Measurements from ENCODE around the gene USP14. TPM values are rescaled to one million over a fixed set of nuclear protein-coding genes. Genes with fewer than 3 reads are reported as not detected.

USP14 gene
- total and polyA plus RNA-seq, 2 experiments from 2014 or later = 82.4 to 83.5 TPM

DNA sequence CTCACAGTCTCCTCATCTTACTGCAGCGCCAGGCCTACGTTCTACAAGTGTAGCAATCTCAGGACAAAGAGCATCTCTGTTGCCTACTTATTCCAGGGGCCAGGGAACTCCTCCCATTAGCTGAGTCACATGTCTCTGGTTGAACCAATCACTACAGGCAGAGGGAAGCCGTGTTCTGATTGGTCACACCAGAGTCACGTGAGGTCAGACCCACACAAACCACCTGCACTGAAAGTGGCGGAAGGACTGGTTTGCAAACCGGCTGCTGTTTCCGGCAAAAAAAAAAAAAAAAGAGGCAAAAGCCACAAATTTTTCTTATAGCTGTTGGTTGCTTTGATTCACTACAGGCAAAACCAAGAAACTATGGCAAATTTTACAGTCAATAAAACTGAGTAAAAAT lies 21.9 kb upstream of the USP14 start:
- peak; percentile 52 for DNase-seq (ENCODE audit: low spot score)
- H3K27me3 ChIP-seq (ENCODE audit: insufficient read depth) = no peaks in the 10 kb centered on the region
- H3F3A ChIP-seq (replicated peaks; ENCODE audit: low read depth) = no peaks in the 10 kb centered on the region
- TF ChIP-seq CREB1 (CRISPR knock-in tag; IDR thresholded peaks at IDR 0.05; ENCODE audit: low read depth) (no peak), ZNF114 (CRISPR knock-in tag; IDR thresholded peaks at IDR 0.05) (no peak), STAT1 (IDR thresholded peaks at IDR 0.05; ENCODE audit: unreplicated experiment) (no peak)
- TF ChIP-seq, protein P1, sequence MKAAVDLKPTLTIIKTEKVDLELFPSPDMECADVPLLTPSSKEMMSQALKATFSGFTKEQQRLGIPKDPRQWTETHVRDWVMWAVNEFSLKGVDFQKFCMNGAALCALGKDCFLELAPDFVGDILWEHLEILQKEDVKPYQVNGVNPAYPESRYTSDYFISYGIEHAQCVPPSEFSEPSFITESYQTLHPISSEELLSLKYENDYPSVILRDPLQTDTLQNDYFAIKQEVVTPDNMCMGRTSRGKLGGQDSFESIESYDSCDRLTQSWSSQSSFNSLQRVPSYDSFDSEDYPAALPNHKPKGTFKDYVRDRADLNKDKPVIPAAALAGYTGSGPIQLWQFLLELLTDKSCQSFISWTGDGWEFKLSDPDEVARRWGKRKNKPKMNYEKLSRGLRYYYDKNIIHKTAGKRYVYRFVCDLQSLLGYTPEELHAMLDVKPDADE (IDR thresholded peaks at IDR 0.05) = no peak
- TF ChIP-seq, protein P2, sequence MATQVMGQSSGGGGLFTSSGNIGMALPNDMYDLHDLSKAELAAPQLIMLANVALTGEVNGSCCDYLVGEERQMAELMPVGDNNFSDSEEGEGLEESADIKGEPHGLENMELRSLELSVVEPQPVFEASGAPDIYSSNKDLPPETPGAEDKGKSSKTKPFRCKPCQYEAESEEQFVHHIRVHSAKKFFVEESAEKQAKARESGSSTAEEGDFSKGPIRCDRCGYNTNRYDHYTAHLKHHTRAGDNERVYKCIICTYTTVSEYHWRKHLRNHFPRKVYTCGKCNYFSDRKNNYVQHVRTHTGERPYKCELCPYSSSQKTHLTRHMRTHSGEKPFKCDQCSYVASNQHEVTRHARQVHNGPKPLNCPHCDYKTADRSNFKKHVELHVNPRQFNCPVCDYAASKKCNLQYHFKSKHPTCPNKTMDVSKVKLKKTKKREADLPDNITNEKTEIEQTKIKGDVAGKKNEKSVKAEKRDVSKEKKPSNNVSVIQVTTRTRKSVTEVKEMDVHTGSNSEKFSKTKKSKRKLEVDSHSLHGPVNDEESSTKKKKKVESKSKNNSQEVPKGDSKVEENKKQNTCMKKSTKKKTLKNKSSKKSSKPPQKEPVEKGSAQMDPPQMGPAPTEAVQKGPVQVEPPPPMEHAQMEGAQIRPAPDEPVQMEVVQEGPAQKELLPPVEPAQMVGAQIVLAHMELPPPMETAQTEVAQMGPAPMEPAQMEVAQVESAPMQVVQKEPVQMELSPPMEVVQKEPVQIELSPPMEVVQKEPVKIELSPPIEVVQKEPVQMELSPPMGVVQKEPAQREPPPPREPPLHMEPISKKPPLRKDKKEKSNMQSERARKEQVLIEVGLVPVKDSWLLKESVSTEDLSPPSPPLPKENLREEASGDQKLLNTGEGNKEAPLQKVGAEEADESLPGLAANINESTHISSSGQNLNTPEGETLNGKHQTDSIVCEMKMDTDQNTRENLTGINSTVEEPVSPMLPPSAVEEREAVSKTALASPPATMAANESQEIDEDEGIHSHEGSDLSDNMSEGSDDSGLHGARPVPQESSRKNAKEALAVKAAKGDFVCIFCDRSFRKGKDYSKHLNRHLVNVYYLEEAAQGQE (IDR thresholded peaks at IDR 0.05; ENCODE audit: unreplicated experiment) = no peak
- Mint-ChIP-seq H3K4me3 (no peak overlapping the region), H3K4me1 (no peaks in the 10 kb centered on the region; the same call in 2 of the 3 replicates), H3K27me3 (ENCODE audit: insufficient read depth, low read depth, poor library complexity) (peaks cover 3% of the 10 kb centered on the region), H3K9me3 (peaks cover 33% of the 10 kb centered on the region), H3K36me3 (ENCODE audit: low read depth) (peaks cover 6% of the 10 kb centered on the region), H3K27ac (no peak overlapping the region)
- H3K4me2 ChIP-seq = no peak overlapping the region
- H3K4me3 ChIP-seq = no peak overlapping the region
- H3K27ac ChIP-seq (ENCODE audit: low read depth) = no peak overlapping the region
- no peaks in the 10 kb centered on the region for H3K36me3 ChIP-seq (ENCODE audit: insufficient read depth)
- peak; percentile 32; the same call in 2 of the 3 replicates for ATAC-seq
- no peaks in the 10 kb centered on the region for H3K79me2 ChIP-seq (replicated peaks; ENCODE audit: insufficient read depth)
- no peaks in the 10 kb centered on the region for H3K9me2 ChIP-seq (ENCODE audit: insufficient read depth)
- H3K4me1 ChIP-seq (ENCODE audit: insufficient read depth) = no peaks in the 10 kb centered on the region
- H2AFZ ChIP-seq = no peak overlapping the region
- H4K20me1 ChIP-seq (replicated peaks; ENCODE audit: insufficient read depth) = no peaks in the 10 kb centered on the region

DNA sequence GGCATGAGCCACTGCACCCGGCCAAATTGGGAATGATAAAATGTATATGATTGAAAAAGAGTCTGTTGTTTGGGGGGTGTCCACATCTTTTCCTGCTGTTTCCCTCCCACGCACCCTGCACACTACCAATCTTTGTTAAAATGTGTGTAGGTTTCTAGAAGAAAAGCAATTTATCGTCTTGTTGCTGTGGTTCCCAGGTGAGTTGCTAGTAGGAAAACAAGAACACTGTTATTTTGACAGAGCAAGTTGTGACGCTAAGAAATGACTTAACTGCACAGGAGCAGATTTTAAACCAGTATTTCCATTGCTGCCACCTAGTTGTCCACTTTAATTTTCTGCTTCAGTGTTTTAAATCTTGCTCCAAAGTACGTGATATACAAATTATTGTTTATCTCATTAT lies 21.0 kb upstream of the USP14 start:
- H3K36me3 Mint-ChIP-seq (ENCODE audit: low read depth) = peaks cover 6% of the 10 kb centered on the region
- H3K36me3 ChIP-seq (ENCODE audit: insufficient read depth) = no peaks in the 10 kb centered on the region
- H3K4me3 Mint-ChIP-seq = no peak overlapping the region
- no peak overlapping the region for H3K4me2 ChIP-seq
- ATAC-seq = no peak
- H3K4me3 ChIP-seq = no peak overlapping the region
- H3K9me2 ChIP-seq (ENCODE audit: insufficient read depth) = no peaks in the 10 kb centered on the region
- no peaks in the 10 kb centered on the region for H4K20me1 ChIP-seq (replicated peaks; ENCODE audit: insufficient read depth)
- peaks cover 7% of the 10 kb centered on the region for H3K27me3 Mint-ChIP-seq (ENCODE audit: insufficient read depth, low read depth, poor library complexity)
- H3K9me3 Mint-ChIP-seq = peaks cover 29% of the 10 kb centered on the region
- DNase-seq (ENCODE audit: low spot score) = no peak
- no peak overlapping the region for H3K27ac ChIP-seq (ENCODE audit: low read depth)
- H3K79me2 ChIP-seq (replicated peaks; ENCODE audit: insufficient read depth) = no peaks in the 10 kb centered on the region
- no peaks in the 10 kb centered on the region for H3F3A ChIP-seq (replicated peaks; ENCODE audit: low read depth)
- no peaks in the 10 kb centered on the region; the same call in 2 of the 3 replicates for H3K4me1 Mint-ChIP-seq
- no peaks in the 10 kb centered on the region for H3K4me1 ChIP-seq (ENCODE audit: insufficient read depth)
- H3K27me3 ChIP-seq (ENCODE audit: insufficient read depth) = no peaks in the 10 kb centered on the region
- H2AFZ ChIP-seq = no peak overlapping the region
- no peak overlapping the region for H3K27ac Mint-ChIP-seq
- no peak for TF ChIP-seq JUNB (IDR thresholded peaks at IDR 0.05; ENCODE audit: unreplicated experiment)
- no peak for TF ChIP-seq EZH2phosphoT487 (IDR thresholded peaks at IDR 0.05; ENCODE audit: unreplicated experiment)
- TF ChIP-seq, protein P2 (IDR thresholded peaks at IDR 0.05; ENCODE audit: unreplicated experiment) = no peak
- TF ChIP-seq STAT1 (IDR thresholded peaks at IDR 0.05; ENCODE audit: unreplicated experiment) = no peak
- TF ChIP-seq, protein P1 (IDR thresholded peaks at IDR 0.05) = no peak
- TF ChIP-seq CREB1 (CRISPR knock-in tag; IDR thresholded peaks at IDR 0.05; ENCODE audit: low read depth) = no peak
- TF ChIP-seq, protein P3, sequence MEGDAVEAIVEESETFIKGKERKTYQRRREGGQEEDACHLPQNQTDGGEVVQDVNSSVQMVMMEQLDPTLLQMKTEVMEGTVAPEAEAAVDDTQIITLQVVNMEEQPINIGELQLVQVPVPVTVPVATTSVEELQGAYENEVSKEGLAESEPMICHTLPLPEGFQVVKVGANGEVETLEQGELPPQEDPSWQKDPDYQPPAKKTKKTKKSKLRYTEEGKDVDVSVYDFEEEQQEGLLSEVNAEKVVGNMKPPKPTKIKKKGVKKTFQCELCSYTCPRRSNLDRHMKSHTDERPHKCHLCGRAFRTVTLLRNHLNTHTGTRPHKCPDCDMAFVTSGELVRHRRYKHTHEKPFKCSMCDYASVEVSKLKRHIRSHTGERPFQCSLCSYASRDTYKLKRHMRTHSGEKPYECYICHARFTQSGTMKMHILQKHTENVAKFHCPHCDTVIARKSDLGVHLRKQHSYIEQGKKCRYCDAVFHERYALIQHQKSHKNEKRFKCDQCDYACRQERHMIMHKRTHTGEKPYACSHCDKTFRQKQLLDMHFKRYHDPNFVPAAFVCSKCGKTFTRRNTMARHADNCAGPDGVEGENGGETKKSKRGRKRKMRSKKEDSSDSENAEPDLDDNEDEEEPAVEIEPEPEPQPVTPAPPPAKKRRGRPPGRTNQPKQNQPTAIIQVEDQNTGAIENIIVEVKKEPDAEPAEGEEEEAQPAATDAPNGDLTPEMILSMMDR (conservative IDR thresholded peaks at IDR 0.05; ENCODE audit: low read depth in 2 of 2) = no peak

Data from GM23338 (cell line).